T-helper 9 cell (primary cell): ENCODE results near the gene TRIM37.
"Not testable (repeated sequence)": the region's sequence is repeated elsewhere in the genome, so short reads cannot be mapped to it uniquely, and the experiment has no call there.

Source experiments
- DNase-seq: peaks from one replicate; pipeline ENCODE4 v3.0.0-alpha.2; 2020

Gene TRIM37

DNA sequence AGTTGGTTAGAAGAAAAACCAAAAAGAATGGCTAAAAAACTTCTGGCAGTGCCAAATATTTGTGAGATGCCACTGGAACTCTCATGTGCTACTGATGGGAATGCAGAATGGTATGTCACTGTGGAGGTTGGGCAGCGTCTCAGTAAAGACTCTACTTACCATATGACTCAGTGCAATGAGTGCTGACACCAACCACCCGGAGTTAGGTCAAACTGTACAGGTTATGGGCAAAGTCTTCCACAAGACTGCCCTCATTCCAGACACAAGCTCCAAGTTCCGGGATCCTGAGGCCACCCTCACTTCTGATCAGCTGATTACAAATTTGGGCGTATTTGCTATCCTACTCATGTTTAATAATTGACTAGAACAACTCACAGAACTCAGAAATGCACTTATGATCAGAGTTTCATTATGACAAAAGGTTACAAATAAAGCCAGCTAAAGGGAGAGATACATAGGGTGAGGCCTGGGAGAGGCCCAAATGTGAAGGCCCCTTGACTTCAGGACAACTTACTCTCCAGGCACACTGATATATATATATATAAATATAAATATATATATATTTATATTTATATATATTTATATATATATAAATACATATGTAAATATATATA, 114.9 kb downstream of the TRIM37 start:
- no peak for DNase-seq

GRCh38 chr17:58989629-58990028, 117.1 kb downstream of the TRIM37 start:
- no peak for DNase-seq

DNA sequence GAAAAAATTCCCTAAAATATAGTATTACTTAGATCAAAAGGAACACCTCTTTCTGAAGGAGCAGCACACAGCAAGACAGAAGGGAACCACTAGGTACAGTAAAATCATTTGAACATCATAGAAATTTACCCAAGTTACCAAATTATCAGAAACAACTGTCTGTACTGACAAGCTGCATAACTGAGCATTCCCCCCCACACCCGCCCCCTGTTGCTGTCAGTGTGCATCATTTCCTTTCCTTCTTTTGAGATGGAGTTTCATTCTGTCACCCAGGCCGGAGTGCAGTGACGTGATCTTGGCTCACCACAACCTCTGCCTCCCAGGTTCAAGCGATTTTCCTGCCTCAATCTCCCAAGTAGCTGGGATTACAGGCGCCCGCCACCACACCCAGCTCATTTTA, 120.7 kb downstream of the TRIM37 start:
- no peak for DNase-seq

DNA sequence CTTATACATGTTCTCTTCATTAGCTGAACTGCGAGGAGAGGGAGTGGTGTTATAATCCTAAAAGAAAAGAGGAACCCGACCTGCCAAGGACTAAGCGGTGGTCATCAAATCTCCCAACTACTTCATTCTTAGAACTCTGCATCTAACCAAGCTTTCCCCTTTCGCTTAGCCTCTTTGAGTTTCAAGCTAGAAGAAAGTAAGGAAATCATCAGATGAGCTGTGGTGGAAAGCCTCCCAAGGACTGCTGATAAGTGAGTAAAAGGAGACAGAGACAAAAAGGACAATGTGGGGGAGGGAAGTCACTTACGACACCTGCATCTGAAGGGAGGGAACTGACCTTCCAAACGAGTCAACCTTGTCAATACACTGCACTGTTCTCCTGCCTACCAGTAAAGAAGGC, 121.3 kb downstream of the TRIM37 start:
- DNase-seq = no peak

DNA sequence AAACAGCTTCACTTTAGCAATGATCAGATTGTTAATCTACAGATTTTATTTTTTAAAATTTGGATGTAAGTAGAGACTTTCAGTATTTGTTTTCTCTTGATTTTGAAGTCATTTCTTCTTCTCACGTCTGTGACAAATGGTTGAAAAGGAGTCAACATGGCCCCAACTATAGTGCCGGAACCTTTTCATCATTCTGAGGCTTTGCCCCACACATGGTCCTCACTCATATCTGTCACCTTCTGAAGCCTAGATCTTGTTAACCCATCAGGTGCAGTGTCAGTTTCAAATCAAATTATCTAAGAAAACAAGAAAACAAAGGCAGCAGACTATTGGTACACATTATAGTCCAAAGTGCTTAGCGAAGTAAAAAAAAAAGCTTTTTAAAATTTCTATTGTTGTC, 124.1 kb downstream of the TRIM37 start:
- DNase-seq = no peak

GRCh38 chr17:58980706-58981481, 125.8 kb downstream of the TRIM37 start:
- no peak for DNase-seq

DNA sequence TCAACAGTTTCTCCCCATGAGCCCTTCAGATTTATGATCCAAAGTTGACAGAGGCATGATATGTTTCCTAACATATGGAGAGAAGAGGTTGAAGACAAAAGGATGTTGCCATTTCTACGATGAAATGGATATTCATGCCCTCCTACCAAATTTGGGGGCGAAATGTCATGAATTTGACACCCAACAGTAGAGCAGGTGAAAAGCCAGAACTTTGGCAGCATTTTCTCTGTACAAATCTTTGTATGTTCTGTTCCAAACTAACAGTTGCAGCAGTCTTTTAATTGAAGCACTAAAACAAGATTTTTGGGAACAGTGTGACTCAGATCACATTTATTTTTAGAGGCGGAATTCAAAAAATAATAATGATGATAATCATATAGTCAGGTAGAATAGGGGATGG, 130.1 kb downstream of the TRIM37 start:
- no peak for DNase-seq

DNA sequence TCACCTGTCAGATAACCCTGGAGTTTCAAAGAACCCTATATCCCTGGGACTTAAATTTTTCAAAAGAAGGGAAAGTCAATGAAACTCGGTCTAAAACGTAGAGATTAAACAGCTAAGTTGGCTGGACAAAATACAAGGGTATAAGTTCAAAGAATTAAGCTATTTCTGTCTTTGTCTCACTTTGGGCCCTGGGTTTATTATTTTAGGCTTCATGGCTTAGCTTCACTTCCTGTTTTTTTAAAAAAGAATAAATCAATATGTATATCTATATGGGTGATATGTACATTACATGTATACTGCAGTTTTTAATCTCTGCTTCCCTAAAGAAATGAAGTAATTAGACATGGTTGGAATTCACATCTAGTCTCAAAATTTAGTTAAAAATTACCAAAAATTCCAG, 132.3 kb downstream of the TRIM37 start:
- no peak for DNase-seq

- DNase-seq = no peak
Measured at GRCh38 chr17:58970609-58971450, 135.8 kb downstream of the TRIM37 start.

DNA sequence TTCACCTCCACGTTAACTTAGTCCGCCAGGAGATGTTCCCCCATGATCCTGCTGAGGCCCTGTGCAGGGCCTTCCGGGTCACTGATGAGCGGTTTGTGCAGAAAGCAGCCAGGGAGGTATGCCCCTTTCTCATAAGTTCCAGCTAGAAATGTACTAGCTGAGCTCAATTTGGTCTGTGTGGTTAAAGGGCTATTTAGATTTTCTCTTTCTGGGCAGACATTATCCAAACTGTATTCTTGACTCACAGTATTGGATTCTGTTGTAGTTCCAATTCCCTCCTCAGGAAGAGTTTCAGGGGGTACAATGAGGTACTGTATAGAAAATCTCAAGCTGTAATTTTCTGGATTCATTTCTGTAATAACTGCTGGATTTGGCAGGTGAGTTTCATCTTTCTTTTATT, 137.1 kb downstream of the TRIM37 start:
- no peak for DNase-seq

- DNase-seq = no peak
Measured at GRCh38 chr17:58969156-58969555, 137.5 kb downstream of the TRIM37 start.

DNA sequence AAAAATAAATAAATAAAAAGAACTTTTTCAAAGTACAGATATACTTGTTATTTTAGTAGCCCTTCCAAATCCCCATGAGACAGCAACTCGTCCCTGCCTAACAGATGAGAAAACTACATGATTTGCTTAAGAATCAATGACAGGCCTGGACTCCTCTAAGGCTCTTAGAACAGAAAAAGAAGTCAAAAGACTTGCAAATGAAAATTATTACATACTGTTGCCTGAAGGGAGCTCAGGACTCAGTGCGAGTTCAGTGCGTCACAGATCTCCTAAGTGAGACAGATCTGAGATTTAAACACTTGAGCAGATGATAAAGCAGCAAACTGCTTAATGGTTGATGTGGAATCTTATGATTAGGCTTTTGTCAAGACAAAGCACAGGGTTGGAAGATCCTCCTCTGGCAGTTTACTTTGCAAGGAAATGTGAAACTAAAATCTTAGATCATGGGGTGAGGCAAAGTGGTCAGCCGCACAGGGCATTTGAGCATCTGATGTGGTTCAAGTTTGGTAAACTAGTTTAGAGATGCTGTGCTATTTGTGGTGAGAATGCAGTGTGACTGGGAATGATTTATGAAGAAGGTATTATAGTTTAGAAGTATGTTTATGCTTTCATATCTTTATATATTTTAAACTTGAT, 138.1 kb downstream of the TRIM37 start:
- DNase-seq = no peak

- DNase-seq = no peak
Measured at GRCh38 chr17:58966208-58966607, 140.5 kb downstream of the TRIM37 start.

DNA sequence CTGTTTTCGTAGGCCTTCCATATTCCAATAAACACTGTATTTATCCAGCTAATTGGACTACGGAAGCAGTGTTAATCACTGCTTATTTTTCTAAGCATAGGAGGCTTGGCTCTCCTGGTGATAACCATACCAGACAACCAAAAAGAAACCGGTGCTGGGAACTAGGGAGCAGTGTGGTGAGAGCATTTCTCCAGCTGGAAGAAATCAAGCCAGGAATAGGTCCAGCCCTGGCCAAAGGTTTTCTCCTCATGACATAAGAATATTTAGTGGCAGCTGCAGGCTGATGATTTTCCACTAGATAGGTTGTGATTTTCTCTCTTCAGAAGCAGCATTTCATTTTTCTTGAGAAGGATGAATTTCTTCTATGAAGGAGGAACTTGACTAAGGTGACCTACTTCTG, 141.5 kb downstream of the TRIM37 start:
- DNase-seq = no peak

DNA sequence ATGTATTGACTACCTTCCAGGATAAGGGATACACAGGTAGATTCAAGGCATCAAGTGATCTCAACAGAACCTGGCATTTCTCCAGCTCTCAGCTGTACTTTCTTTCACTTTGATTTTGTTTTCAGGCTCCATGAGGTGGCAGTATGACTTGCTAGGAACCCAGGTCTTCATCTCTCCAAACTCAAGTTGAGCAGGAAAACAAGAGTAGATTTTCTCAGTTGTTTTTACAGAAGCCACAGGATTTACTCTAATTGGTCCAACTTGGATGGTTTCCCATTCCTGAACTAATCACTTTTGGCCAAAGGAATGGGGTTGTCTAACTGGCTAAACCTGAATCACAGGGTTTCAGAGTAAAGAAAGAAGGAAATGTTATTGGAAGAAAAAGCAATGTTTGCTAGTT, 146.6 kb downstream of the TRIM37 start:
- no peak for DNase-seq

DNA sequence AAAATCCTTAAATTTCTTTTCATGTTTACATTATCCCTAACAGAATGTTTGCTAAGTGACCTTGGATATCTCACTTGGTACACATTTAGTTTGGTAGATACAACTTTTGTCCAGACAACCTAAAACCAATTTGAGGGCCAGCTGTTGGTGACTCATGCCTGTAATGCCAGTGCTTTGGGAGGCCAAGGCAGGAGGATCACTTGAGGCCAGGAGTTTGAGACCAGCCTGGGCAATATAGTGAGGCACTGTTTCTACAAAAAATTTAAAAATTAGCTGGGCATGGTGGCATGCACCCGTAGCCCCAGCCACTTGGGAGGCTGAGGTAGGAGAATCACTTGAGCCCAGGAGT, 149.0 kb downstream of the TRIM37 start:
- not testable (repeated sequence) for DNase-seq

GRCh38 chr17:58956997-58957724, 149.5 kb downstream of the TRIM37 start:
- no peak for DNase-seq

- DNase-seq = not testable (repeated sequence)
Measured at GRCh38 chr17:58954358-58954757, 152.3 kb downstream of the TRIM37 start.

- DNase-seq = no peak
Measured at GRCh38 chr17:58947824-58948223, 158.9 kb downstream of the TRIM37 start.

DNA sequence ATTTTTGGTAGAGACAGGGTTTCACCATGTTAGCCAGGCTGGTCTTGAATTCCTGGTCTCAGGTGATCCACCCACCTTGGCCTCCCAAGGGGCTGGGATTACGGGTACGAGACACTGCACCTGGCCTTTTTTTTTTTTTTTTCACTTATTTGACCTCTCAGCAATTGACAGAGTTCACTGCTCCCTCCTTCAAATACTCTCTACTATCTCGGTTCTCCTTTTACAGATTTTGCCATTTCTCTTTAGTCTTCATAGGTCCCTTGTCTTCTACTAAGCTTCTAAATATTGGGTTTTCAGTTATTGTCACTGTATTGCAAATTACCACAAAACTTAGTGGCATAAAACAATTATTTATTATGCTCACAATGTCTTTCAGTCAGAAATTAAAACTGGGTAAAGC, 159.3 kb downstream of the TRIM37 start:
- no peak for DNase-seq

- no peak for DNase-seq
Measured at GRCh38 chr17:58944166-58944565, 162.5 kb downstream of the TRIM37 start.

DNA sequence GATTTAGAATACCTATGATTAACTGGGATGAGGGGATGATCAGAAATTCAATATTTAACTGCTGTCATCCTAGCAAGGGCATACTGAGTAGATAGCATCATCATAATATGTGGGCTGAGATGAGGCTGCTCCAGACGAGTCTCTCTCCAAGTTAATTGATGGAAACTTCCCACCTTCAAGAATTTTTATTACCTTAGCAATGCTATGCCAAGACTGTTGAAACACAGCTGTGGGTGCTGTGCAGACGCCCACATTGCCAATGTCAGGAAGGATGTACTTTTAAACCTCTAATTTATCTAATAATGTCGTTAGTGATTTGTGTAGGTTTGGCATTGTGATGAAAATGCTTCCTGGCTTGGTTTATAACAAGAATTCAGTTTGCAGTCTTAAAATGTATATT, 170.4 kb downstream of the TRIM37 start:
- DNase-seq = no peak

DNA sequence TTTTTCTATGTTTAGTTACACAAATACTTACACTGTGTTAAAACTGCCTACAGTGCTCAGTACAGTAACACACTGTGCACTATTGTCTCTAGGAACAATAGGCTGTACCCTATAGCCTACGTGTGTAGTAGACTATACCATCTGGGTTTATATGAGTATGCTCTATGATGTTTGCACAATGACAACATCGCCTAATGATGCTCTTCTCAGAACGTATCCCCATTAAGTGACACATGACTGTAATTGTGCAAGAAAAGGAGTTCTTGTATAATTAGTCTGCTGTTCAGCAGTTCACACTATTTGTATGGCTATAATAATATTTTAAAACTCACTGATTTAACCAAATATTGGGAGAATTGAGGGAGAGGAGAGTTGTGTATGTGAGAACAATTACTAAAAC, 173.7 kb downstream of the TRIM37 start:
- DNase-seq = no peak
